Brain microvascular endothelial cell (primary cell): ENCODE data around the gene RBM27.

Source experiments
- DNase-seq: peaks from one replicate; pipeline ENCODE4 v3.0.0-alpha.2; 2020
- H3K27ac ChIP-seq: fragments of 250-450 bp; sonication (Bioruptor Pico); 2 replicates; pipeline ENCODE4 v1.5.1; 2020; ENCODE audit warnings: mild to moderate bottlenecking, moderate library complexity
- H3K27me3 ChIP-seq: fragments of 250-450 bp; sonication (Bioruptor Pico); replicated peaks from 2 replicates; pipeline ENCODE4 v1.5.1; 2020; ENCODE audit warnings: mild to moderate bottlenecking
- H3K36me3 ChIP-seq: fragments of 250-450 bp; sonication (Bioruptor Pico); replicated peaks from 2 replicates; pipeline ENCODE4 v1.5.1; 2020; ENCODE audit warnings: mild to moderate bottlenecking
- H3K4me3 ChIP-seq: 2 replicates; pipeline ENCODE4 v1.5.1; 2011; ENCODE audit warnings: low read depth, mild to moderate bottlenecking, control low read depth, low read length, moderate library complexity
- CTCF ChIP-seq: IDR thresholded peaks from 2 replicates; pipeline ENCODE4 v1.5.1; 2011; ENCODE audit warnings: low read depth, mild to moderate bottlenecking, moderate library complexity, low read length, control low read depth, inconsistent platforms; ENCODE audit errors: missing control alignments
- in situ Hi-C: cut with HindIII; loops from 2 replicates; pipeline ENCODE4 v1.10.0; 2017; ENCODE audit warnings: low sequenced_read_pairs, low pct_ligation_motif_present

Gene RBM27

GRCh38 chr5:146243247-146243646 lies 39.8 kb downstream of the RBM27 start:
- in situ Hi-C loops, result no loop called here
- no peaks in the 10 kb centered on the region for H3K27me3 ChIP-seq
- TF ChIP-seq CTCF, result no peak
- H3K4me3 ChIP-seq, result no peak overlapping the region
- peaks cover under 1% of the 10 kb centered on the region for H3K36me3 ChIP-seq
- DNase-seq, result no peak
- H3K27ac ChIP-seq, result no peak overlapping the region

GRCh38 chr5:146248561-146248960 lies 45.2 kb downstream of the RBM27 start:
- in situ Hi-C loops, result no loop called here
- DNase-seq, result no peak
- TF ChIP-seq CTCF, result no peak
- Histone ChIP-seq H3K36me3 (peaks cover 13% of the 10 kb centered on the region), H3K4me3 (no peak overlapping the region), H3K27ac (no peak overlapping the region), H3K27me3 (no peaks in the 10 kb centered on the region)

GRCh38 chr5:146249801-146250200 lies 46.4 kb downstream of the RBM27 start:
- no peak for DNase-seq
- H3K27me3 ChIP-seq, result no peaks in the 10 kb centered on the region
- in situ Hi-C loops, result no loop called here
- peaks cover 13% of the 10 kb centered on the region for H3K36me3 ChIP-seq
- no peak overlapping the region for H3K27ac ChIP-seq
- H3K4me3 ChIP-seq, result no peak overlapping the region
- no peak for TF ChIP-seq CTCF
